K562 (cell line): ENCODE measurements around the gene TARBP1. TPM values are rescaled to one million over a fixed set of nuclear protein-coding genes. Genes with fewer than 3 reads are reported as not detected.

ENCODE experiments used
- ATAC-seq: fragments of 200-7000 bp; cut with Tn5 transposase; 3 replicates; pipeline ENCODE4 v1.9.1; 2020; ENCODE audit warnings: moderate library complexity
- BruUV-seq: library from RNA; stranded (reverse); fragments of 400-500 nt; replicated peaks from 2 replicates; lab custom pipeline; 2021; lab: Mats Ljungman, UMichigan
- CTCF ChIA-PET: fragments of 300-600 bp; formaldehyde crosslinking; extraction: SDS; loops from one replicate; lab custom pipeline; 2021; ENCODE audit warnings: low intra/inter-chr PET ratio; lab: Yijun Ruan, JAX
- POLR2A ChIA-PET: fragments of 300-600, 350-650 bp; sonication (Branson Sonifier 250); formaldehyde crosslinking; extraction: SDS; loops from one replicate; lab custom pipeline; 2021; ENCODE audit warnings: antibody characterized with exemption, inconsistent platforms; lab: Yijun Ruan, JAX
- DNase-seq, 4 experiments: peaks; one replicate each; pipeline versions ENCODE4 v3.0.0 to v3.0.0-alpha.2; 2011 to 2018; ENCODE audit warnings: low spot score in 3 of 4, mixed read lengths in 3 of 4; ENCODE audit errors: extremely low read depth in 1 of 4
- FAIRE-seq: peaks from 2 replicates; lab custom pipeline; 2011; peaks lifted over from hg19 to GRCh38; lab: Jason Lieb, UNC
- H2AFZ ChIP-seq: 2 replicates; pipeline ENCODE4 v1.6.0; 2011; ENCODE audit warnings: low read depth, low read length, control low read depth, inconsistent platforms
- H3K27ac ChIP-seq: fragments of 200-600 bp; 3 replicates; pipeline ENCODE4 v1.8.0; 2011; ENCODE audit warnings: low read depth, mild to moderate bottlenecking, control low read depth, inconsistent platforms, low read length, moderate library complexity, mixed read lengths; ENCODE audit errors: extremely low read depth
- H3K27me3 ChIP-seq, 2 experiments: fragments of 300-600 bp in 1 of 2; 2 replicates in 1 of 2; 3 replicates in 1 of 2; pipeline versions ENCODE4 v1.6.0 to v1.8.0; 2011; ENCODE audit warnings: inconsistent platforms in 2 of 2, low read length in 2 of 2, mild to moderate bottlenecking in 1 of 2, mixed read lengths in 1 of 2, moderate library complexity in 1 of 2; ENCODE audit not compliant: control insufficient read depth in 2 of 2, insufficient read depth in 2 of 2
- H3K36me3 ChIP-seq: fragments of 300-600 bp; 3 replicates; pipeline ENCODE4 v1.8.0; 2011; ENCODE audit warnings: mild to moderate bottlenecking, low read length, inconsistent platforms; ENCODE audit not compliant: control insufficient read depth, insufficient read depth
- H3K4me1 ChIP-seq, 2 experiments: fragments of 200-600 bp in 1 of 2; replicated peaks in 1 of 2; 2 replicates in 1 of 2; 3 replicates in 1 of 2; pipeline versions ENCODE4 v1.5.1 to v1.8.0; 2011; ENCODE audit warnings: inconsistent platforms in 2 of 2, low read length in 2 of 2, mild to moderate bottlenecking in 1 of 2, mixed read lengths in 1 of 2, moderate library complexity in 1 of 2; ENCODE audit not compliant: control insufficient read depth in 2 of 2, insufficient read depth in 2 of 2
- H3K4me2 ChIP-seq: 2 replicates; pipeline ENCODE4 v1.6.1; 2011; ENCODE audit warnings: low read length, control low read depth, inconsistent platforms, mixed read lengths; ENCODE audit not compliant: insufficient read depth
- H3K4me3 ChIP-seq: fragments of 200-600 bp; sonication (generic), shearing (Covaris generic); 2 replicates; pipeline ENCODE4 v1.5.1; 2016; ENCODE audit warnings: control low read depth, inconsistent platforms
- H3K79me2 ChIP-seq: fragments of 200-600 bp; 3 replicates; pipeline ENCODE4 v1.8.0; 2011; ENCODE audit warnings: low read length, inconsistent platforms; ENCODE audit not compliant: control insufficient read depth, insufficient read depth
- H3K9ac ChIP-seq, 2 experiments: 2 replicates each; pipeline versions ENCODE4 v1.6.0 to v1.6.1; 2011; ENCODE audit warnings: low read depth in 2 of 2, low read length in 2 of 2, control low read depth in 1 of 2, inconsistent platforms in 1 of 2, mild to moderate bottlenecking in 1 of 2, mixed read lengths in 1 of 2; ENCODE audit not compliant: insufficient read depth in 1 of 2
- H3K9me1 ChIP-seq: one replicate; pipeline ENCODE4 v1.6.0; 2011; ENCODE audit warnings: inconsistent platforms, mild to moderate bottlenecking, low read length, moderate library complexity; ENCODE audit not compliant: control insufficient read depth, insufficient read depth
- H3K9me3 ChIP-seq: replicated peaks from 2 replicates; pipeline ENCODE4 v1.5.1; 2011; ENCODE audit warnings: low read depth, low read length, inconsistent platforms; ENCODE audit not compliant: control insufficient read depth, insufficient read depth
- H4K20me1 ChIP-seq: replicated peaks from 2 replicates; pipeline ENCODE4 v1.6.1; 2011; ENCODE audit warnings: low read length, inconsistent platforms, mixed read lengths; ENCODE audit not compliant: control insufficient read depth, insufficient read depth
- E2F6 ChIP-seq, 2 experiments: IDR thresholded peaks; 2 replicates each; pipeline ENCODE4 v1.6.1; 2011; ENCODE audit warnings: borderline replicate concordance in 1 of 2, control low read depth in 1 of 2, low read depth in 1 of 2, low read length in 1 of 2, mild to moderate bottlenecking in 1 of 2, mixed read lengths in 1 of 2, moderate library complexity in 1 of 2; ENCODE audit not compliant: insufficient read depth in 1 of 2, insufficient read length in 1 of 2, poor library complexity in 1 of 2, severe bottlenecking in 1 of 2; ENCODE audit errors: extremely low read depth in 1 of 2
- EP400 ChIP-seq: fragments of 450-650 bp; IDR thresholded peaks from 2 replicates; pipeline ENCODE4 v1.6.1; 2017; ENCODE audit warnings: antibody characterized with exemption, mild to moderate bottlenecking, moderate library complexity
- ESRRA ChIP-seq: fragments of 450-650 bp; IDR thresholded peaks from 2 replicates; pipeline ENCODE4 v1.6.1; 2014; ENCODE audit warnings: low read depth, mild to moderate bottlenecking, moderate library complexity, borderline replicate concordance
- FOXA3 ChIP-seq, 2 experiments: fragments of 450-650 bp in 1 of 2; sonication (generic) in 1 of 2; formaldehyde crosslinking; IDR thresholded peaks in 1 of 2; conservative IDR thresholded peaks in 1 of 2; 2 replicates each; pipeline versions ENCODE4 v1.4.0 to v1.8.0; 2020 to 2022; ENCODE audit warnings: mild to moderate bottlenecking in 2 of 2, missing genetic modification reagents in 1 of 2
- KLF16 ChIP-seq: IDR thresholded peaks from 2 replicates; pipeline ENCODE4 v1.6.1; 2016; ENCODE audit warnings: antibody characterized with exemption
- MCM3 ChIP-seq: fragments of 450-650 bp; IDR thresholded peaks from 2 replicates; pipeline ENCODE4 v1.6.1; 2016
- RBM39 ChIP-seq: fragments of 200-400 bp; formaldehyde crosslinking; optimal IDR thresholded peaks from 2 replicates; pipeline ENCODE3; 2018; ENCODE audit warnings: low read depth, low read length
- SMAD4 ChIP-seq: fragments of 250-450 bp; sonication (Bioruptor Pico); conservative IDR thresholded peaks from 2 replicates; pipeline ENCODE4 v1.8.0; 2021; ENCODE audit warnings: inconsistent platforms, mild to moderate bottlenecking, moderate library complexity
- U2AF2 ChIP-seq: fragments of 200-400 bp; formaldehyde crosslinking; optimal IDR thresholded peaks from 2 replicates; pipeline ENCODE3; 2017; ENCODE audit warnings: low read depth, mild to moderate bottlenecking, low read length
- ZBED1 ChIP-seq: IDR thresholded peaks from 2 replicates; pipeline ENCODE4 v1.6.1; 2014
- ZNF124 ChIP-seq: sonication (generic); formaldehyde crosslinking; IDR thresholded peaks from 2 replicates; pipeline ENCODE4 v1.8.1; 2022; ENCODE audit warnings: missing genetic modification reagents
- ZNF274 ChIP-seq: IDR thresholded peaks from 2 replicates; pipeline ENCODE4 v1.6.1; 2011; ENCODE audit warnings: low read depth, mild to moderate bottlenecking, low read length, moderate library complexity, borderline replicate concordance
- WGBS: fragments of 100-300 bp; shearing (Covaris generic); methylation state at CpG from one replicate; pipeline ENCODE4 v1.1.6; 2016; ENCODE audit warnings: low coverage, mixed read lengths; ENCODE audit not compliant: insufficient coverage; ENCODE audit errors: missing lambda C conversion rate; 5-methylcytosine and 5-hydroxymethylcytosine counted together
- in situ Hi-C: fragments of 300-500 bp; cut with MboI; formaldehyde crosslinking; loops from 4 replicates; pipeline ENCODE4 v1.15.0; 2018; ENCODE audit warnings: inconsistent platforms, mixed read lengths
- intact Hi-C: fragments of 100-400 bp; cut with micrococcal nuclease; formaldehyde crosslinking; loops from 2 replicates; pipeline ENCODE4 v1.14.2; 2022
- polyA plus RNA-seq, 8 experiments: library from polyadenylated mRNA; depleted of rRNA in 4 of 8; stranded (reverse) in 5 of 8; unstranded in 3 of 8; fragments of >200 nt; fragmentation: Nextera tagmentation in 2 of 8; fragmentation: Illumina TruSeq in 1 of 8; extraction: Ambion mirVana in 2 of 8; extraction: Trizol in 1 of 8; gene quantifications; 2 replicates each; pipeline versions ENCODE4 v1.2.1 to v1.2.3, GENCODE V29; 2011 to 2014; ENCODE audit warnings: inconsistent platforms in 1 of 8, missing spikeins in 1 of 8
- total RNA-seq, 7 experiments: library from RNA; depleted of rRNA in 6 of 7; stranded (reverse); fragments of >200 nt in 6 of 7; fragmentation: Illumina TruSeq in 2 of 7; extraction: Trizol in 2 of 7; gene quantifications; 2 replicates each; pipeline versions ENCODE4 v1.2.1 to v1.2.3, GENCODE V29; 2011 to 2021; ENCODE audit warnings: low replicate concordance in 1 of 7

TARBP1 gene
- total and polyA plus RNA-seq, 9 of the 15 experiments (the other 6 are each of a cell fraction or from before 2014, with no cell fraction given): 8.8 to 48.0 (median 22.9) TPM

DNA sequence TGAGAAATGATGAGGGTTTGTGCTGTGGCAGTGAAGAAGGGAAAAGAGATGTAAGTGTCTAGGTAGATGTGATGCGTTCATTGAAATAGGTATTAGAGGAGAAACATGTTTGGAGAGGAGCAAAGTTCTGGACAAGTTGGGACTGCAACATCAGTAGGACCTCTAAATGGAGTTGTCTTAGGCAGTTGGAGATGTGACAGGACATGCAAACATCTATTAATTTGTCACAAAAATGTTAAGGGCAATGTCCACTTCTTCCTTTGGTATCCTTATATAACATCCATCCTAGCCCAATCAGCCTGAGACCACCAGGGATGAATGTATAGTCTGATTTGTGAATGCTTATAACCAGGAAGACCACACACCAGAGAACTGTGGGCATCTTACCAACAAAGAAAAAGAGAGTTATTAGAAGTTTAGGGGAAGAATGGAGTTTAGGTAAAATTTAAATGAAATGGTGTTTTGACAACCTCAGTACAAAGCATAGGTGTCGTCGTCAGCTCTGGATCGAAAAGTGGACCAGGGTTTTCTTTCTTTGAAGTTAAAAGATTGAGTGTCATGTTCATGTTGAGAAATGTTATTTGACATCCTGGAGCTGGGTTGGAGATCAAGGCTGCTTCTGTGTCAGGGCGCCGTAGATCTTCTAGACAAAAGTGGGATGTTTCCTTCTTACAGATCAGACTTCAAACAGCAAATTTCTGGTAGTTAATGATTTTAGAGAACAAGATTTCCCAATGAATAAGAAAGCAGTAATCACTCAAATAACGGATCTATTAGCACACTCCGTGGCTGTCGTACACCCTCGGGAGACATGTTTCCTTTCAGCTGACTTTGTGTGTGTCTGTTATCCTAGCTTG, 97.1 kb downstream of the TARBP1 start:
- no peak for FAIRE-seq
- H3K79me2 ChIP-seq: peaks cover 36% of the 10 kb centered on the region
- intact Hi-C loops: no loop called here
- H3K36me3 ChIP-seq: peaks cover 79% of the 10 kb centered on the region
- POLR2A ChIA-PET: interaction anchor here (0.6 to 3.7 kb wide), 4 partner anchors 8 to 34 kb away, joined by 3 to 27 read pairs (median 3); partner anchors contain the start of gene COA6
- H3K27ac ChIP-seq: no peak overlapping the region
- H3K4me1 ChIP-seq: no peaks in the 10 kb centered on the region
- H3K9ac ChIP-seq: no peak overlapping the region
- no peak overlapping the region for H3K4me2 ChIP-seq
- TF ChIP-seq ZBED1 (no peak), FOXA3 (CRISPR knock-in tag; conservative IDR thresholded peaks at IDR 0.05 in 1 of 2, IDR thresholded peaks at IDR 0.05 in 1 of 2) (no peak), ZNF124 (CRISPR knock-in tag) (no peak), MCM3 (no peak), U2AF2 (no peak), ESRRA (no peak), KLF16 (no peak), ZNF274 (no peak), SMAD4 (CRISPR knock-in tag) (no peak), E2F6 (IDR thresholded peaks at IDR 0.05; ENCODE audit: borderline replicate concordance in 1 of 2, extremely low read depth in 1 of 2, insufficient read depth in 1 of 2, insufficient read length in 1 of 2, low read depth in 1 of 2, low read length in 1 of 2, poor library complexity in 1 of 2, severe bottlenecking in 1 of 2) (no peak), EP400 (no peak), RBM39 (no peak)
- 94% methylated on average over 10 of the region's 10 CpGs for WGBS
- no peak for DNase-seq
- no peak overlapping the region for H2AFZ ChIP-seq
- H3K4me3 ChIP-seq: no peak overlapping the region
- ATAC-seq: no peak
- H4K20me1 ChIP-seq: no peaks in the 10 kb centered on the region
- CTCF ChIA-PET: no interaction called here
- H3K27me3 ChIP-seq: no peaks in the 10 kb centered on the region
- BruUV-seq: no TSS peak
- no peaks in the 10 kb centered on the region for H3K9me3 ChIP-seq
- H3K9me1 ChIP-seq: no peaks in the 10 kb centered on the region
- in situ Hi-C loops: no loop called here
